T-helper 9 cell (primary cell): ENCODE data around the gene GPR27.

Experiments used
- DNase-seq: peaks from one replicate; pipeline ENCODE4 v3.0.0-alpha.2; 2020
- total RNA-seq, 2 donors: gene quantifications; one replicate each; lab custom pipeline; 2026; lab: John Stamatoyannopoulos, UW

GPR27 gene, protein sequence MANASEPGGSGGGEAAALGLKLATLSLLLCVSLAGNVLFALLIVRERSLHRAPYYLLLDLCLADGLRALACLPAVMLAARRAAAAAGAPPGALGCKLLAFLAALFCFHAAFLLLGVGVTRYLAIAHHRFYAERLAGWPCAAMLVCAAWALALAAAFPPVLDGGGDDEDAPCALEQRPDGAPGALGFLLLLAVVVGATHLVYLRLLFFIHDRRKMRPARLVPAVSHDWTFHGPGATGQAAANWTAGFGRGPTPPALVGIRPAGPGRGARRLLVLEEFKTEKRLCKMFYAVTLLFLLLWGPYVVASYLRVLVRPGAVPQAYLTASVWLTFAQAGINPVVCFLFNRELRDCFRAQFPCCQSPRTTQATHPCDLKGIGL
- total RNA-seq = 0 to 0.77 reads per million in 2 donors

- DNase-seq = no peak
Observed at GRCh38 chr3:71753701-71754609, at the start of gene GPR27. Gene GPR27, plus strand, starts transcription at chr3:71753855. Its CDS starts 195 bp downstream, at chr3:71754050.

DNA sequence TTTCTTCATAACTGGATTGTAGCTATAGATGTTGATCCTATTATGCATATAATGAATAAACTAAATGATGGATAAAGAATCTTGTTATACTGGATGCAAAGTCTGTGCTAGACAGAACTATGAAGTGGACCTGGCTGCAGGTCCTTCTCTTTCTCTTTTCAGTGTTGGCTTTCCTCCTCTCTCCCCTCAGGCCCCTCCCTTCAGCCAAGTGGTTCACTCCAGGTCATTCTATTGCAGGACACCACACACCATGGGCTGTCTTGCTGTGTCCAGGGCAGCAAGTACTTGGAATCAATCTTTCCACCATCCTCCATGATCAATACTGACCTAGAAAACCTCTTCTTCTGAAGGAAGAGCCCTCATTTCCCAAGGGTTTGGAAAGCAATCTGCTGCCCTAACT is 48.7 kb upstream of the GPR27 start:
- DNase-seq = no peak

- DNase-seq = no peak
Observed at GRCh38 chr3:71705681-71706080, 48.0 kb upstream of the GPR27 start.

GRCh38 chr3:71707595-71707994 is 46.1 kb upstream of the GPR27 start:
- no peak for DNase-seq

- DNase-seq = no peak
Observed at GRCh38 chr3:71708476-71709105, 45.1 kb upstream of the GPR27 start.

GRCh38 chr3:71709908-71710511 is 43.6 kb upstream of the GPR27 start:
- no peak for DNase-seq

DNA sequence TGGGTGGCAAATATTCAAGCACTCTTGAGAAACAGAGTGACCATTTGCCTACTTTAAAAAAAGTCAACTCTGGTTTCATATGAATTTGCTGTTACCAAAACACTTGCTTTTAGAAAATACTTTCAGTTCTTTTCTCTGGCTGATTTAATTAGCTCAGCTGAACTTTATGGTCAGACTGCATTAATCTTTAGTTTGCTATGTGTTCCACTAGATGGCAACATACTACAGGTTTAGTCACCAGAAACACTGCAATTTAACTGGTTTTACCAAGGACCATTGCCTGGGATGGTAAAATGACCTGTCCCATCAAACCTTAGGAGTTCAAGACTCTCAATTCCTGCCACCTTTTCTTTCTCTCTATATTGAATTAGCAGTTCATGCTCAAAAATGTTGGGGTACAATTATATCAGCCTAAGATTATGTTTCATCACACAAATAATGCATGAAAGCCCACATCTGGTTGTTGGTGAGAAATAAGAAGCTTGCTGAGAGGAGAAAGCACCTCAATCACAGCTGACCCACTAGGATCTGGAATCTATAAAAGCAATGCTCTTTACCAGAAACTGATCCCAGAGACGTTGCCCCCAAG is 42.7 kb upstream of the GPR27 start:
- no peak for DNase-seq

- no peak for DNase-seq
Observed at GRCh38 chr3:71713041-71713440, 40.6 kb upstream of the GPR27 start.

DNA sequence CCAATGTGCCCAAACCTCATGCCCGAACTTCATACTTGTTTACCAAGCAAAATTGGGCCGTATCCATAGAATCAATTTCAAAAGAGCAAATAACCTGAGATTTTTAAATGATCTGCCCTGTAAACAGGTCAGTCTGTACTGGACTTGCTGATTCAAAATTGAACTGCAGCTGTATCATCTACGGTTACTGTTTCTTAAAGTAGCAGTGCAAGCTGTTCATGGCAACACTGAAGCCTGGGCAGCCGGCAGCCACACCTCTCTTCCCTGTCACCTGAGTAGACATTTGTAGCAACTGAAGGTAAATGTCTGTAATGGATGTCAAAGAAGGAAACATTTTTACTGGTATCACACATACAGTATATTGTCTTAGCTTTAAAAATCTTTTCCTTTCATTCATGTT is 39.1 kb upstream of the GPR27 start:
- no peak for DNase-seq

DNA sequence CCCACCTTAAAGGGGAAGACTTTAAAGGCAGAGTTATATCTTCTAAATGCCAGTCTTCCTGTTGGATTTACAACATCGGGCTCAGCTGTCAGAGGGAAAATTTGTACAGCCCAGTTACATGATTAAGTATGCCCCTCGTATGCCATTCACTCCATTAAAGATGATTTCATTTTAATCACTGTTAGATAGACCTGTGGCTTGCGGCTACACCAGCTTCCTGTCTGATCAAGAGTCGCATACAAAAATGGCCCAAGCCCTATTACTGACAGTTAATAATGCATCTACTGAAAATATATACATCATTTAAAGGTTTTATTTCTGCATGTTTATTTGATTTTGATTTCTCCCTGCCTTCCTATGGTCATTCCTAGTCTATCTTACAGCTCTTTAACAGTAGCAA is 35.6 kb upstream of the GPR27 start:
- DNase-seq = peak; percentile 29

DNA sequence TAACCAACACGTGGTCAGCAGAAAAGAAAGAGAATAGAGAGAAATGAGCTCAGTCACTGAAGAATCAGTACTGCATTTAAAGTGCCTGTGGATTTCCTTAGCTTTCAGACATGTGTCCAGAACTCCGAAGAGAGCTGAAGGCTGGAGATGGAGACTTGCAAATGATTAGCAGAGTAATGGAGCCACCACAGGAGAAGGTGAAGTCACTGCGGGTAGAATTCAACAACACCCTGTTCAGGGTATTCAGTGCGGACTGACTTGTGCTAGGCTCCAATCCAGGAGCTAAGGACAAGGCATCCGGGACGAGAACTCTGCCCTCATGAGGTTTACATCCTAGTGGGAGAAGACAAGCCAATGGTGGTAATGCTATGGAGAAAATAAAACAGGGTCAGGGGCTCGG is 32.7 kb upstream of the GPR27 start:
- DNase-seq = no peak

- DNase-seq = no peak
Observed at GRCh38 chr3:71721651-71722157, 32.0 kb upstream of the GPR27 start.

DNA sequence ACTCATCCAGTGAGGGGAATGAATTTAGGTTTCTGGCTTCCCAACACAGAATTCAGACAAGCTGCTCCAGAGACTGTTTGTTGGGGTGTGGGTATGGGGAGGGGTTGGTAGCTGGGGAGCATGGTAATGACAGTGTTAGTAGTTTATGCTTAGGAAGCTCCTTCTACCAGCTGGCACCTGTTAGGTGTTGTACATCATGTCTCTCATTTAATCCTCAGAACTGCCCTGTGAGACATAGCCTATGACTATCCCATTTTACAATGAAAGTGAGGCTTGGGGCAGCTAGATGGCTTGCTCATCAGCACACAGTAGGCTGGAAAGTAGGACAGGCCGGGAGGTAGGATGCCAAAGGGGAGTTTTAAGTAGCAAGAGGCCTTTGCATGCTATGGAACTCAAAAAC is 31.0 kb upstream of the GPR27 start:
- DNase-seq = no peak

DNA sequence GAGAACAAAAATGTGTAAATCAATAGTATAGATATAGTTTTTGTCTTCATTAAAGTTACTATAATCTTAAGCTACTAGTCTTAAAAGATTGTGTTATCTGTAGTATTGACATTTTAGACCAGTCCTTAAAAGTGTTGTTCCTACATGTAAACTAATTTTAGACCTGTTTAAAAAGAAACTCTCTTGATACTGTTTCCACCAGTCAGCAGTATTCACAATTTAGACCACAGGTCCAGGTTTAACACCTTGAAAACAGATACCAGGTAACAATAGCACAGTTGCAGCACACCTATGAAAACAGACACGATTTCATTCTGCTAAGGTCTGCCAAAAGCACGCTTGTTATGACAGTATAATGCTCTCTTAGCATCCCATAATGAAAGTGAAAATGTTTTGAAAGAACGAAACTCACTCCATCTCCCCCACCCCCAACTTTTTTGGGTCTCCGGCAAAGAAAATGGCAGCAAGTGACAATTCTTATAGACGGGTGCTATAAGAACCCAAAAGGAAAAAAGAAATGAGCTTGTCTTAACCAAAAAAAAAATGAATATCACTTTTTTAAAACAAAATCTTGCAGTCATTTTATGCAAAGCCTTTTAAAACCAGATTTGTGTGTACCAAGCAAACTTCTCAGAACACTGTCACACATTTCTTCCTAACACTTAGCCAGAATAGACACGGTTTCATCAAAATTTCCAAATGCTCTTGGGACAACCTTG is 30.0 kb upstream of the GPR27 start:
- DNase-seq = peak; percentile 25

DNA sequence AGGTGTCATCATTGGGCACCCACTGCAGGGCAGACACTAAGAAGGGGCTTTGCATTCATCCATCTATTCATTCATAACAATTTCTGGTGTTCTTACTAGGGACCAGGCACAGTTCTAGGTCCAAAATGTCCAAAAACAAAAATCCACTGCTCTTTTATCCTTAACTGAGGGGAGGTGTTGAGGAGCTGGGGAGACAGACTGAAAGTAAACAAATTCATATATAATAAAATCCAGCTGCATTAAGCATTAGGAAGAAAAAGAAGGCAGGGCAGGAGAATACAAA is 29.5 kb upstream of the GPR27 start:
- DNase-seq = no peak

DNA sequence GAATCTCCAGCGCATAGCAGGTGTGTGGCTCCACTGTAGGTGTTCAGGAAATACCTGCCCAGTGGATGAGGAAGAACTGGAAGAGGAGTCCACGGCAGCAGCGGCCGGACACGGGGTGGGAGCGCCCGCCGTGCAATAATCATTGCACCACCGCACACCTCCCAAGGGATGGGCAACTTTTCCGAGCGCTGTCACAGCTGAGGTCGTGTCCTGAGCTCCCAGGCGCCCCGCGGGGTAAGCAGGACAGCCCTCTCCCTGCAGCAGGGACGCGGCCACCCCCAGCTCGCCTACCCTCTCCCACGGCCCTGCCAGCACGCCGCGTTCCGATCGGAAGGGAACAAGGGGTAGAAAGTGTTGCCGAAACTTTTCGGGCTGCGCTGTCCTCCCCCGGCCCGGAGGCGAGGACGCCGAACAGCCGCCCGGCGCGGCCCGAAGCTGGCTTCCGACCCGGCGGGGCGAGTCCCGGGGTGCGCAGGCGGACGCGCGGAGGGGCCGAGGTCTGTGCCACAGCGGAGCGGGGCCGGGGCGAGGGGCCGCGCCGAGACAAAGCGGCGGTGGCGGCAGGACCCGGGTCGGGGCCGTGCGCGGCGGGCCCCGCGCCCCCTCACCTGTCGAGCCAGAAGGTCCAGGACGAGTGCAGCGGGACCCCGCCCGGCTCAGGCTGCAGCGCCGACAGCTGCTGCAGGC is 28.9 kb upstream of the GPR27 start:
- DNase-seq = peak; percentile 20

DNA sequence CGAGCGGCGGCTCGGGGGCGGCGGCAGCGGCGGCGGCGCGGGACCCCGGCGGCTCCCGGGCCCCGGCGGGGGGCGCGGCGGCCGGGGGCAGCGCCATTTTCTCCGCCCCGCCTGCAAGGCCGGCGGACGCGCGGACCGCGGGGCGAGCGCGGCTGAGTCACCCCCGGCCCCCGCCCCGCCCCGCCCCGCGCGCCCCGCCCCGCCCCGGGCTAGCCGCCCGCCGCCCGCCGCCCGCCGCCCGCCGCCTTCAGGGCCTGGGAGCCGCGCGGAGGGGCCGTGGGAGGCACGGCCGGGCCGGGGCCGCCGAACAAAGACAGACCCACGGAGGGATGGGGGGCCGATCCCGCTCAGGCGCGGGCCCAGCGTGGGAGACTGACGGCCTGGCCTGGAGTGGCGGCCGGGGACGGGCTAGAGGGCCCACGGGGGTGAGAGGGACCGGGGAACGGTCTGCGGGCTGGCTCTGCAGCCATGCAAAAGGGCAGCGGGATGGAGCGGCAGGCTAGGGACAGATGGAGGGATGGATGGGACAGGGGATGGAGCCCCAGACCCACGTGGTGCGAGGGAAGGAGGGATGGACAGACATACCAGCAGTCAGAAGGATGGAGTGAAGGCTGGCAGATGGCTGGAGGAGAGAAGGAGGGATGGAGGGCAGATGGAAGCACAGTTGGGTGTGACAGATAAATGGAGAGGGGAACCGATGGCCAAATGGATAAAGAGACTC is 28.2 kb upstream of the GPR27 start, which contains the start of gene EIF4E3:
Gene EIF4E3 (minus strand): TSS at position 132 of the 721 bp plus-strand sequence. CDS start 35 bp downstream, at position 97.
- DNase-seq = peak; percentile 51

DNA sequence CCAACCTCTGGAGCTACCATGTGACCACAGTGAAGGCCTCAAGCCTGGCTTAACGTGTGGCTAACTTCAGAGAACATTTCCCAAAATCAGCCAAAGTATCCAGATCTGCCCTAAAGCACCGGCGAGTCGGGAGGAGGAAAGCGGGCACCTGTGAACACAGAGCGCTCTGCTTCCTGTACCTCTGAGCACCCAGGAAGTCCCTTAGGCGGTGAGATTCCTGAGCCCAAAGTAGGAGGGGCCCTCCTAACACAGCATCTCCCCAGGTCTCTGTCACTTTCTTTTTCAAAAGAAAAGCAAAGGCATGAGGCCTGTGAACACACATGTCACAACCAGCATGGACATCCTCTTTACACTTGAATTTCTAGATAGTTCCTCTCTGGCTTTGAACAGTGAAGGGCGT is 27.5 kb upstream of the GPR27 start:
- DNase-seq = peak; percentile 47

GRCh38 chr3:71728632-71729342 is 24.9 kb upstream of the GPR27 start:
- no peak for DNase-seq

GRCh38 chr3:71732637-71733036 is 21.0 kb upstream of the GPR27 start:
- DNase-seq = no peak
